T-helper 1 cell treated with Interleukin-12 subunit alpha and Interleukin-12 subunit beta and Interleukin-4 antibody, amounts not matched to agents 30 ng/mL and 1 ng/mL, for 36 hours (primary cell): ENCODE data around the gene CACNA1G. TPM values are rescaled to one million over a fixed set of nuclear protein-coding genes. Genes with fewer than 3 reads are reported as not detected.

Source experiments
- intact Hi-C: fragments of 100-400 bp; cut with micrococcal nuclease; formaldehyde crosslinking; loops from one replicate; pipeline ENCODE4 v1.15.1; 2024
- total RNA-seq: library from RNA; stranded (reverse); gene quantifications from 2 replicates; pipeline ENCODE4 v1.2.3, GENCODE V29; 2022

Gene CACNA1G
- total RNA-seq, 1 donor from 2014 or later, result not detected

DNA sequence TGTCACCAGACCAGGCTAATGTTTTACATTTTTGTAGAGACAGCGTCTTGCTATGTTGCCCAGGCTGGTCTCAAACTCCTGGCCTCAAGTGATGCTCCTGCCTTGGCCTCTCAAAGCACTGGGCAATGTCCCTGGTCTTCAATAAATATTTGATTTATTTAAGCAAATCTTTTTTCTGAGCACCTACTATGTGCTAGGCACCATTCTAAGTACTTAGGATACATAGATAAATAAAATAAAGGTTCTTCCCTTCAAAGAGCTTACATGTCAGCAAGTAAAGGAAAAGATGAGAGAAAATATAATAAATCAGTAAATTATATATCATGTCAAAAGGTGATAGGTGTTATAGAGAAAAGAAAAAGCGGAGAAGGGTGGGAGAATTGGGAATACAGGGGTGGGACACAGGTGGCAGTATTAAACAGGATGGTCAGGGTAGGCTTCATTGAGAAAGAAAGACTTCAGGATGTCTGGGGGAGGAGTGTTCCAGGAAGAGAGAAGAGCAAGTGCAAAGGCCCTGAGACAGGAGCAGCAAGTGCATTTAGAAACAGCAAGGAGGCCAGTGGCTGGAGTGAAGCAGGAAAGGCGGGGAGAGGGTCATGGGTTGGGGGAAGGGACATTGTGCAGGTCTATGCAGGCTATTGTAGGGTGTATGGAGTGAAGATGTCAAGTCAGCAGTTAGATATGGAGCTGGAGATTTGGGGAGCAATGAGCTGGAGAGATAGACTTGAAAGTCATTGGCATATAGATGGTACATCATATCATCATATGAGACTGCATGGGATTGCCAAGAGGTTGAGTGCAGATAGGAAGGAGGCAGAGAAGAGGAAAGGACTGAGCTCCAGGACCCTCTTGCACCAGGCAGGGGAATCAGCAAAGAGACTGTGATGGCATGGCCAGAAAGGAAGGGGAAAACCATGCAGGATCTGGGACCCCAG, 85.5 kb downstream of the CACNA1G start:
- intact Hi-C loops, result no loop called here

DNA sequence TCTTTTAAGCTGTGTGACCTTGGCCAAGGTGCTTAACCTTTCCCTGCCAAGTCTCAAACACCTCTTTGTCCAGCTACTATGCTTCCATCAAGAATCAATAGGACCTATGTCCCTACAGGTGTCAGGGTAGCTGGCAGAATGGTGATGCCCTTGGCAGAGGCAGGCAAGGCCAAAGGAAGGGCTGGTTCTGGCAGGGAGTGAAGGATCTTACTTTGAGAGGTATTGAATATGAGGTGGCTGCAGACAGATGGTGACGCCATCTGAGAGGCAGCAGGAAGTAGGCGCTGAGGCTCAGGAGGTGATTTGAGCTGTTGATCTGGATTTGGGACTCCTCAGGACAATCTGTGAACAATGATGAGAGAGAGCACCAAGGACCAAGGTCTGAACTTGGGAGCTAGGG, 86.7 kb downstream of the CACNA1G start:
- intact Hi-C loops, result no loop called here

DNA sequence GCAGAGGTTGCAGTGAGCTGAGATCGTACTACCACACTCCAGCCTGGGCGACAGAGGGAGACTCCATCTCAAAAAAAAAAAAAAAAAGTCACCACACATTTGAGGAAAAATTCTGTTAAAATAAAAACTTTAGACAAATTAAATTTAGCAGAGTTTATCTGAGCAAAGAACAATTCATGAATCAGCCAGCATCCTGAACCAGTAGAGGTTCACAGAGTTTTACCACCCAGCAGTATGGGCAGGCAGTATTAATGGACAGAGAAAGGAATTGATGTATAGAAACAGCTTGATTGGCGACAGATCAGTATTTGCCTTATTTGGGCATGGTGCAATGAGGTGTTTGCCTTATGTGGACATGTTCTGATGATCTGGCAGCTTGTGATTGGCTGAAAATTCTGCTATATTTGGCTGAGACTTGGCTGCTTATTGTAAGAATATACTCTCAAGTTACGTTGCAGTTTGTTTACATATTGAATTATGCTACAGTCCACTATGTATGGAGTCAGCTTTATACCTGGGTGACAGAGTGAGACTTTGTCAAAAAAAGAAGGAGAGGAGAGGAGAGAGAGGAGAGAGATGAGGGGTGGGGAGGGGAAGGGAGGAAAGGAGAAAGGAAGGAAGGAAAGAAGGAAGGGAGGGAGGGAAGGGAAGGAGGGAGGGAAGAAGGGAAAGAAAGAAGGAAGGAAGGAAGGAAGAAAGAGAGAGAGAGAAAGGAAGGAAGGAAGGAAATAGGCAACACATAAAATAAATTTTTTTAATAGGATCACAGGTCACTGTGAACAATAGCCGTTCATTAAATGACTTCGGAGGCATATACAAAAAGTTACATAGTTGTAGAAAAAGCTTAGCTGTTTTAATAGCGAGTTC, 88.8 kb downstream of the CACNA1G start:
- intact Hi-C loops, result no loop called here

DNA sequence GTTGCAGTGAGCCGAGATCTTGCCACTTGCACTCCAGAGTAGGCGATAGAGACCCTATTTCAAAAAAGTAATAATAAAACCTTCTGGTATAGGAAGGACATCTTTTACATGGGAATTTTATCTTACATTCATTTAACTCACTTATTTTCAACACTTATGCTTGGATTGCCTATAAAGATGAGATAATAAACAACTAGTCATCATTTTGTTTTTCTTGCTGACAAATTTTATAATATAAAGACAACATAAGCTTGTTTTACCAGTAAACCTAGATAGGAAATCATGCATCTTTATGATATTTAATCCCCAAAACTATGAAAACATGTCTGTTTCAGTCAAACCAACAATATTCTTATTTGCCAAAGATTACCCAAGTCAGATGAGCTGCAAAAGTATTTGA, 91.1 kb downstream of the CACNA1G start:
- intact Hi-C loops, result no loop called here

DNA sequence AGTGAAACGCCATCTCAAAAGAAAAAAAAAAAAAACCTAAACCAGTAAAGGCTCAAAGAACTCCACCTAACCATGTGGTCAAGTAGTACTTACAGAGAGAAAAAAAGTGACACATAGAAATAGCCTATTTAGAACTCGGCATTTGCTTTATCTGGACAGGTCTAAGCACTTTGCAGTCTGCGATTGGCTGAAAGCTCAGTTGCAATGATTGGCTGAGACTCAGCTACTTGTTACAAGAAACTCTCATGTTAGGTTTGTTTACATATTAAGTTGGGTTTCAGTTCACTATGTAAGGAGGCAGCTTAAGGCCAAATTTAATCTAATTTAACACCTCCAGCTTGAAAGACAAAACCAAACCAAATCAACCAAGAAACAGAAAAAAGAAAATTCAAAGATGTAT, 93.2 kb downstream of the CACNA1G start:
- intact Hi-C loops, result no loop called here

DNA sequence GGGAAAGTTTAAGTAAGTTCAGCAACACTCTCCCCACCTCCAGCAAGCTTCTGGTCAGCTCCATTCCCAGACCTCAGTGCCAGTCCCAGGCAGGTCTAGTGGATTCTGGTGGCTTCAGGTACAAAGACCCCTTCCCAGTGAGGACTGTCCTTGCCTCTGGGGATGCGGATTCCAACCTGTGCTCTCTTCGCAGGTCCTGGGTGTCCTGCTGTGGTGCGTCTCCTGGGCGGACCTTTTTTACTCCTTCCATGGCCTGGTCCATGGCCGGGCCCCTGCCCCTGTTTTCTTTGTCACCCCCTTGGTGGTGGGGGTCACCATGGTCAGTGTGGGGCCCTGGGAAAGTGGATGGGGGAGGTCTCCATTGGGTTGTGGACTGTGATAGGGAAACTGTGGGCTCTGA, 96.0 kb downstream of the CACNA1G start:
- intact Hi-C loops, result no loop called here

DNA sequence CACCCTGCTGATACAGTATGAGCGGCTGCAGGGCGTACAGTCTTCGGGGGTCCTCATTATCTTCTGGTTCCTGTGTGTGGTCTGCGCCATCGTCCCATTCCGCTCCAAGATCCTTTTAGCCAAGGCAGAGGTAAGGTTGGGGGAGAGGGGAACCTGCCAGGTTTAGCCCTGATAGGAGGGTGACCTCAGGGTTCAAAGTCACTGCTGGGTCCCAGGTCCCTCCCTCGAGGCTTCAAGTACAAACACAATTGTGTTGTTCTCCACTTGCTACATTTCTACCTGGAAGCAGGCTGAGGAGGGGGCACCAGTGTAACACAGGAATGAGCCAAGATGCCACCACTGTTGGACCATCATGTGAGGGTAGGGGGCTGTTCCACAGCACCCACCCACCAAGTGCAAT, 96.5 kb downstream of the CACNA1G start:
- intact Hi-C loops, result no loop called here

DNA sequence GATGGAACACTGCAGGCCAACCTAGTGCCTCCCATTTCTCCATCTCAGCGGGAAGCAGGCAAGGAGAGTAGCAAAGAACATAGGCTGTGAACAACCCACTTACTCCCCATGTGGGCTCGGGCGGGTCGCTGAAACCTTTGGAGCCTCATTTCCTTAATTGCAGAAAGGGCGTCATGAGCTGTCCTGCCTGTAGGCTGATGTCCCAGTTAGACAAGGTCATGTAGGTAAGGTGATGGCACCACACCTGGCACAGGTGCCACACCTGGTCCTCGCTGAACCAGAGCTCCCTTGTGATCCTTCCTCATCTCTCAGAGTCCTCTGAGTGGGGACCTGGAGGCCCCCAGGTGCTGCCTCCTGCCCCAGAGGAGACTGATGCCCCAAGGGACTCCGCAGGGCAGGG, 97.1 kb downstream of the CACNA1G start:
- intact Hi-C loops, result no loop called here

DNA sequence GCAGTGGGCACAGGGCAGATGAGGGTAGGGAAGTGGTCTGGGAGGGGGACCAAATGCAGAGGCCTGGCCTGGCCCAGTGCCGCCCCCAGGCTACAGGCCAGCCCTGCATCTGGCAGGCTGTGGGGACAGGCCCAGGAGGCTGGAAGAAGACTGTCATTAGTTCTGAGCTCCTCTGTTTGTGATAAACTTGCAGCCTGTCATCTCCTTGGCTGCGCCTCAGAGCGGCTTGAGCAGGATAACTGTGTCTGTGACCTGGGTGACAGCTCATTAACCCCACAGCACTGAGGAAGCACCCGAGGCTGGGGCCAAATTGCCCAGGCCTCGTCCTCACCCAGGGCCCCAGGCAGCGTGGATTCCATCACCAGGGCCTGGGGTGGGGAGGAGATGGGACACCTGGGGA, 98.1 kb downstream of the CACNA1G start:
- intact Hi-C loops, result no loop called here

DNA sequence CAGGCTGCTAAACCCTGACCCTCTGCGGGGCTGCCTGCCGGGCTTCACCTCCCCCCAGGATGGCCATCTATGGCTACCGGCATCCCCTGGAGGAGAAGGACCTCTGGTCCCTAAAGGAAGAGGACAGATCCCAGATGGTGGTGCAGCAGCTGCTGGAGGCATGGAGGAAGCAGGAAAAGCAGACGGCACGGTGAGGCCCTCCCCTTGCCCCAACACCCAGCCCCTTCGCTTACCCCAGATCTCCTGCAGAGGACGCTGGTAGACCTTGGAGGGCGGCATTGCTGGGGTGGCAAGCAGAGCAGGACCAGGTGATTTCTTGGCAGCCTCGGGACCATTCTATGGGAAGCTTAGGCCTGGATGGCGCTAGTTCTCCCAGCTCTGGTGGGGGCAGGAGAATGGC, 98.7 kb downstream of the CACNA1G start:
- intact Hi-C loops, result no loop called here

DNA sequence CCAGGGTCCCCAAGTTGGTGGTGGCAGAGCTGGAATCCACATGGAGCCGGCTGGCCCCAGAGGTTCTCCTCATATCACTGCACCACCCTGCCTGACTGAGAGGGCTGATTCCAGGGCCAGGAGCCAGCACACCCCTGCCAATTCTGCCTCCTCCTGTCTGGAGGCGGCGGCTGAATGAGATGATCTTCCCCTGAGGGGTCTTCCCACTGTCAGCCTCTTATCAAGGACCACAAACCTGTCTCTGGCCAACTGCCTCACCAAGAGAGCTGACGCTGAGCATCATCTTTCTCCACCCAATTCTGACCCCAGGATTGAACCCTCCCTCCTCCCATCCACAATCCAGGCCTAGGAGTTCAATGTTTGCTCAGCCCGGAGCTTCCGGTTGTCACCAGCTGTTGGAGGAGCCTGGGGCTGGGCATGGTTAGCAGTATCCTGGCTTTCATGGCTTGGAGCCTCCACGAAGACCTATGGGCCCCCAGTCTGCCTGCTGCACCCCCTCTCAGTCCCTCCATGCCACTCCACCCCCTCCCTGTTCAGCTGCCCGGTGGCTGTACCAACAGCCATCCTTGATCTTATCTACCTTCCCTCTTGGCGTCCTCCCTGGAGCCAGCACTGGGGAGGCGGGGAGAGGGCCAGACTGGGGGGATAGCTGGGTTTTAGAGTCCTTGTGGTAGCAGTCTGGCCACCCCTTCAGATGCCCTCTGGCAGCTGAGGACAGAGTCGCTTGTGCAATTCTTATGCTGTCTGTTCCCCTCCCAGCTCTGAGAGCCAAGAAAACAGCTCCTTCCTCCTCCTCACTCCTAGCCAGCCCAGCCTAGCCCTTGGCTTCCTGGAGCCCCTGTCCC, 99.7 kb downstream of the CACNA1G start:
- intact Hi-C loops, result no loop called here

DNA sequence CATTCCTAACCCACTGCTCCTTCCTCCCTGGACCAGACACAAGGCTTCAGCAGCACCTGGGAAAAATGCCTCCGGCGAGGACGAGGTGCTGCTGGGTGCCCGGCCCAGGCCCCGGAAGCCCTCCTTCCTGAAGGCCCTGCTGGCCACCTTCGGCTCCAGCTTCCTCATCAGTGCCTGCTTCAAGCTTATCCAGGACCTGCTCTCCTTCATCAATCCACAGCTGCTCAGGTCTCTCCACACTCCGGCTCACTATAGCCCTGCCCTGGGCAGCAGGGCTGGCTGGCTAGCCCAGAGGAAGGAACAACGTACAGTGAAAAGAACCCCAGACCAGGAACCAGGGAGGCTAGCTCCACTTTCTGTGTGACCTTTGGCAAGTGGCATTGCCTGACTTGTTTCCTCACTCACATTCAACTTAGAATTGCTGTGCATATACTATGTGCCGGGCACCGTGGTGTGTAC, 100.4 kb downstream of the CACNA1G start:
- intact Hi-C loops, result no loop called here

DNA sequence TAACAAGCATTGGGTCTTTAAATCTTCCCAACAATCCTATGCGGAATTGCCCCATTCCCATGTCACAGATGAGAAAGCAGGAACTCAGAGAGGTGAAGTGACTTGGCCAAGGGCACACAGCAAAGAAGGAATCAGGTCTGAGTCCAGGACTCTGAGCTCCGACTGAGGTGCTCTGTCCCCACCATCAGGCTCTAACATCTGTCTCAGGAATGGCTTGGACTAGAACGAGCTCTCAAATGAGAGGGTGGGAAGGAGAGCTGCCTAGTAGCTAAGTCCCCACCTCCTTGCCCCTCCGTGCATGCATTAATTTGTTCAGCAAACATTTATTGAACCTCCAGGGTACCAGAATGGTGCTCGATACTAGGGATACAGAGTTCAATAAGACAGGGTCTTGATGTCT, 100.8 kb downstream of the CACNA1G start:
- intact Hi-C loops, result no loop called here

DNA sequence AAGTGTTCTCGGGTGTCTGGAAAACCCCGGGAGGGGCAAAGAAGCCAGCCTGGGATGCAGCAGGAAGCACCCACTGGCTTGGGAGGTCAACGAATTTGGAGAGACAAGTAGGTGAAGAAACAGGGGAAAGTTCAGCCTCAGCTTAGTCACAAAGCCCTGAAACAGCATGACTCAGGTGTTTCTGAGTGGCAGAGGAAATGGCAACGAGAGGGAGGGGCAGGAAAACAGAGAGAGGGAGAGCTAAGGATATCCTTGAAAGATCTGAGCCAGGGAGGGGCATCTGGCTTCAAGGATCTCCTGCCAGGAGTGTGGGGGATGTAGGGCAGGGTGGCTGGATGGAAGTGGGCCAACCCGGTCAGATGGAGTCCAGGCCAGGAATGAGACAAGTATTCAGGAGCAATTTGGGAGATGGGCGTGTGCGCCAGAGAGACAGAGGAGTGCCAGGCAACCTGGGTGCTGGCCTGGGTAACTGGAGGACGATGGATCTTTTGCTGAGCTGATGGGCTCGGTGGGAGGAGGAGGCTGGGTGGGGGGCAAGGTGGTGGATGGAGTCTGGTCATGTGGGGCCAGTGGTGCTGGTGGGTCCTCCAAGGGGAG, 101.4 kb downstream of the CACNA1G start:
- intact Hi-C loops, result no loop called here

DNA sequence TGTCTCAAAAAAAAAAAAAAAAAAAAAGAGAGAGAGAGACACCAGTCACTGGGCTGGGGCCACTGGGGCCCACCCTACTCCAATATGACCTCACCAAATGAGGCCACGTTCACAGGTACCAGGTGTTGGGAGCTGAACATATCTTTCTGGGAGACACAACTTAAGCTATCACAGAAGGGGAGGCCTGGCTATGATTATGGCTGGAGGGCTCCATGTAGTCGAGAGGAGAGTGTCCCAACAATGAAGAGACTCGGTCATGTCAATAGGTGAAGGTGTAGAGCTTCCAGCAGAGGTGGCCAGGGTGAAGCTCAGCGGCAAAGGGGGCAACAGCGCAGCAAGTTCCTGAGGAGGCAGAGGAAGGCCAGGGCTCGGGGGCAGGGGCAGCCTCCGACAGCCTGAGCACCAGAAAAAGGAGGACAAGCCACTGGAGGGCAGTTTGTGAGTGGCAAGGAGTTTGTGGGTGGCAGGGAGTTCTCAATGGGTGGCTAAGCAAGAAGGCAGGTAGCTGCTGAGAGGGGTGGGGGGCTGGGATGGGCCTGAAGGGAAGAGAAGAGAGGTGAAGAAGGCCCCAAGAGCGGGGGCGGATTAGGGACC, 102.2 kb downstream of the CACNA1G start:
- intact Hi-C loops, result no loop called here

DNA sequence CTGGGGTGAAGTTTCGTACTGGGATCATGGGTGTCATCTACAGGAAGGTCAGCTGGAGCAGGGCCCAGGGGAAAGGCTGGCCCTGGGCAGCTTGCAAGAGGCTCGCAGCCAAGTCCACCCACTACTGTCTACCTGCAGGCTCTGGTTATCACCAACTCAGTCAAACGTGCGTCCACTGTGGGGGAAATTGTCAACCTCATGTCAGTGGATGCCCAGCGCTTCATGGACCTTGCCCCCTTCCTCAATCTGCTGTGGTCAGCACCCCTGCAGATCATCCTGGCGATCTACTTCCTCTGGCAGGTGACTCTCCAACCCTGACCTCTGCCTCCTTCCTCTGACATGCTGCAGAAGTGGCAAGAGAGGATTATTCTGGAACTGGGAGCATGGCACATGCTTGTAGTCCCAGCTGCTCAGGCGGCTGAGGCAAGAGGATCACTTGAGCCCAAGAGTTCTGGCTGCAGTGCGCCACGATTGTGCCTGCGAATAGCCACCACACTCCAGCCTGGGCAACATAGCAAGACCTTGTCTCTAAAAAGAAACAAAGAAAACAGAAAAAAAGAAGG, 103.4 kb downstream of the CACNA1G start:
- intact Hi-C loops, result no loop called here

DNA sequence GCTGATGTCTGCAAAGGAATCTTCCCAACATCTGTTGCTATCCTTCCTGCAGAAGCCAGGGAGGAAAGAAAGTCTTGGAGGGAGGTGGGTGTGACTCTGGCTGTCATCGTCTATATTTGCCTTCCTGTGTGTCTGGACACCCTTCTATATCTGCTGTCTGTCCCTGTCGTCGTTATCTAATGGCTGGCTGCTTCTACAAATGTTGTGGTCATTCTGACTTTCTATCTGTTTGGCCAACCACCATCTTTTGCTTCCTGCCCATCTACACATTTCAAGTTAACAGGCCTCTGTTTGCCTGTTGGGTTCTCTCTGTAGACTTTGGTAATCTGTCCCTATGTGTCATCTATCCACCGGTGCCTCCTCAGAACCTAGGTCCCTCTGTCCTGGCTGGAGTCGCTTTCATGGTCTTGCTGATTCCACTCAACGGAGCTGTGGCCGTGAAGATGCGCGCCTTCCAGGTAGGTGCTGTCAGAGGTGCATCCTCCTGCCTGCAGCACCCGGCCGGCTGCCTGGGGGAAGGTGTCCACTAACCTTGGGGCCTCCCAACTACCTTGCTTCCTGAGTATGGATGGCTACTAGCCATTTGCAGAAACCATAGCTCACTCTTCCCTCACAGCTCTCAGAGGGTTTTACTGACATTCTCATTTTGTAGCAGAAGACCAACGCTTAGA, 104.4 kb downstream of the CACNA1G start:
- intact Hi-C loops, result no loop called here

DNA sequence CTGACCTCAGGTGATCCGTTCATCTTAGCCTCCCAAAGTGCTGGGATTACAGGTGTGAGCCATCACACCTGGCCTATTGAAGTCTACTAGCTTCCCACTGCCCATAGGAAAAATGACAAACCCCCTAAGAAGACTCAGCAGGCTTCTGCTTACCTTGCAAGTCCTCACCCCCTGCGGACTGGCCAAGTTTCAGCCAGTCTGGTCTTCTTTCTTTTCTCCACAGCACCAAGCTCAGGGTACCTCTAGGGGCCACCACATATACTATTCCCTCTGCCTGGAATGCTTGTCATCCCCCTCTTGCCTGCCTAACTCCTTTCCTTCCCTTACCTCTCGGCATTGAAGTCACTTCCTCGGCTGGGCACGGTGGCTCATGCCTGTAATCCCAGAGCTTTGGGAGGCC, 105.3 kb downstream of the CACNA1G start:
- intact Hi-C loops, result no loop called here

DNA sequence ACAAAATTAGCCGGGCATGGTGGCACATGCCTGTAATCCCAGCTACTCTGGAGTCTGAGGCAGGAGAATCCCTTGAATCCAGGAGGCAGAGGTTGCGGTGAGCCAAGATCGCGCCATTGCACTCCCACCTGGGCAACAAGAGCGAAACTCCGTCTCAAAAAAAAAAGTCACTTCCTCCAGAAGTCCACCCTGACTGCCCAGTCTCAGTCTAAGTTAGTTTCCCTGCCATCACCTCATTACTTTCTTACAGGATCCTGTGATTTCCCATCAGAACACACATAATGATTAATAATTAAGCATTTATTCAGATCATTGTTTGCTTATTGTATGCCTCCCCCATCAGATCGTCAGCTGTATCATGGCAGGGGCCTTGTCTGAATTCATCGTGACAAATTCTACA, 105.8 kb downstream of the CACNA1G start:
- intact Hi-C loops, result no loop called here
